GM12872 (cell line): ENCODE results near the gene CFAP74.

ENCODE experiments used
- TF ChIP-seq, protein P1 (sequence below): IDR thresholded peaks from 3 replicates; pipeline ENCODE4 v1.5.1; 2011; ENCODE audit warnings: low read depth, mild to moderate bottlenecking, low read length, moderate library complexity; ENCODE audit not compliant: insufficient read depth

The CFAP74 gene

DNA sequence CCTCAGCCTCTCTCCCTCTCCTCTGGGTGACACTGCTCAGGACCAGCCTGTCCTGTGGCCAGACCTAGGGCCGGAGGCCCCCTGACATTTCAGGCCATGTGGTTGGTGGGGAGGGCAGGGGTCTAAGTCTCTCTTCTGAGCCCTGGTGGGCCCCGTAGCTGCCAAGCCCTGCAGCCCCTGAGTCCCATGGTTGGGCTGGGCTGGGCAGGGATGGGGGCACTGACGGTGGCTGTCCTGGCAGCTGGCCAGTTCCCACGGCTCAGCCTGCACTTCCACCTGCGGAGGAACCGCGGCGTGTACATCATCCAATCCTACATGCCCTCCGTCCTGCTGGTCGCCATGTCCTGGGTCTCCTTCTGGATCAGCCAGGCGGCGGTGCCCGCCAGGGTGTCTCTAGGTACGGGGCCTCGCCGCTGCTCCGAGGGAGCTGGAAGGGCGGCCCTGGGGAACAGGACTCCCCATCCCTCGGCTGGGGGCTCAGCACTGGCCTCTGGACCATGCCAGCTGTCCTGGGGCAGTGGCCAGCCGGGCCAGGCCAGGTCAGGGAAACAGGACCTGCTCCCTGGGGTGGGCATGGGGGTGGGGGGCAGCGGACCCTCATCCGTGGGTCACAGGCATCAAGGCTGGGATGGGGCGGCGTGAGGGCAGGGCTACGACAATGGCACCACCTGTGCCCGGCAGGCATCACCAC is 25.4 kb upstream of the CFAP74 start:
- TF ChIP-seq, protein P1, sequence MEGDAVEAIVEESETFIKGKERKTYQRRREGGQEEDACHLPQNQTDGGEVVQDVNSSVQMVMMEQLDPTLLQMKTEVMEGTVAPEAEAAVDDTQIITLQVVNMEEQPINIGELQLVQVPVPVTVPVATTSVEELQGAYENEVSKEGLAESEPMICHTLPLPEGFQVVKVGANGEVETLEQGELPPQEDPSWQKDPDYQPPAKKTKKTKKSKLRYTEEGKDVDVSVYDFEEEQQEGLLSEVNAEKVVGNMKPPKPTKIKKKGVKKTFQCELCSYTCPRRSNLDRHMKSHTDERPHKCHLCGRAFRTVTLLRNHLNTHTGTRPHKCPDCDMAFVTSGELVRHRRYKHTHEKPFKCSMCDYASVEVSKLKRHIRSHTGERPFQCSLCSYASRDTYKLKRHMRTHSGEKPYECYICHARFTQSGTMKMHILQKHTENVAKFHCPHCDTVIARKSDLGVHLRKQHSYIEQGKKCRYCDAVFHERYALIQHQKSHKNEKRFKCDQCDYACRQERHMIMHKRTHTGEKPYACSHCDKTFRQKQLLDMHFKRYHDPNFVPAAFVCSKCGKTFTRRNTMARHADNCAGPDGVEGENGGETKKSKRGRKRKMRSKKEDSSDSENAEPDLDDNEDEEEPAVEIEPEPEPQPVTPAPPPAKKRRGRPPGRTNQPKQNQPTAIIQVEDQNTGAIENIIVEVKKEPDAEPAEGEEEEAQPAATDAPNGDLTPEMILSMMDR = no peak

DNA sequence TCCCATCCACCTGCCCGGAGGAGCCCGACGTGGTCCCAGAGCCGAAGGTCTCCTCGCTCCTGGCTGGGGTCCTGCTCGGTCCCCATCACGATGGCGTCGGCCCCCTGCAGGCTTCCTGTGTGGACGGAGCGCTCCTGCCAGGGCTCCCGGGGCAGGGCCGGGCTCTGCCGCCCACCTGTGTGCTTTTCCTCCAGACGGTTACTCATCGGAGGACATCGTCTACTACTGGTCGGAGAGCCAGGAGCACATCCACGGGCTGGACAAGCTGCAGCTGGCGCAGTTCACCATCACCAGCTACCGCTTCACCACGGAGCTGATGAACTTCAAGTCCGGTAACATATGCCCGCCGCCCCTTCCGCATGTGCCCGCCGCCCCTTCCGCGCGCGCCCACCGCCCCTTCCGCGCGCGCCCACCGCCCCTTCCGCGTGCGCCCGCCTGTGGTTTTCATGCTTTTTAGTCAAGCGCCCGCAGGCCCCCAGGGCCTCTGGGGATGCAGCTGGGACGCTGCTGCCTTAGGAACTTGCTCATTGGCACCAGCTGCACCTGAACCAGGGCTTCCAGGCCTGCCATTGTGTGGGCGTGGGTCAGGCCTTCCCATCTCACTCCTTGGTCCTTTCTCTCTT is 24.5 kb upstream of the CFAP74 start:
- TF ChIP-seq, protein P1 = no peak

DNA sequence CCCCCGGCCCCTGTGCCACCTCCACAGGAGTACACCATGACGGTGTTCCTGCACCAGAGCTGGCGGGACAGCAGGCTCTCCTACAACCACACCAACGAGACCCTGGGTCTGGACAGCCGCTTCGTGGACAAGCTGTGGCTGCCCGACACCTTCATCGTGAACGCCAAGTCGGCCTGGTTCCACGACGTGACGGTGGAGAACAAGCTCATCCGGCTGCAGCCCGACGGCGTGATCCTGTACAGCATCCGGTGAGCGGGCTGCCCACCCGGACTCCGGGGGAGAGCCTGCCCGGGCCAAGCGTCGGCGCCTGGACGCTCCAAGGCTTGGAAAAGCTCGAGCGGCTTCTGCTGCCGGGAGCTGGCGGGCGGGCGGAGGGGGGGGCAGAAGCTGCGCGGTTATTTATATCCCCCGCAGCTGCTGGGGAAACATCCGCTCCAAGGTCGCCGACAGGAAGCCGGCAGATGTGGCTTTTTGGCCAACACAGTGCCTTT is 21.9 kb upstream of the CFAP74 start:
- TF ChIP-seq, protein P1 = no peak

DNA sequence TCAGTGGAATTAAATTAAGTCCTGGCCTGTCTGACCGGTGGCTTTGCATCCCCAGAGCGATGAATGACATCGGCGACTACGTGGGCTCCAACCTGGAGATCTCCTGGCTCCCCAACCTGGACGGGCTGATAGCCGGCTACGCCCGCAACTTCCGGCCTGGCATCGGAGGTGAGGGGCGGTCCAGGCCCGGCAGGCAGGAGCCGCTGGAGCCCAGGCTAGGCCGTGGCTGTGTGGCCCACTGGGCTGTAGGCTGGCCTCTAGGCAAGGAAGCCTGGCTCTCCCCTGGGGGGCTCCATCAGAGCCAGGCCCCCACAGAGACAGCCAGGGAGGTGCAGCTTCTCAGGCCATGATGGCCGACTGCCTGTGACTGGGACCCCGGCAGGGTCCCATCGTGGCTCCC is 21.3 kb upstream of the CFAP74 start:
- TF ChIP-seq, protein P1 = no peak

DNA sequence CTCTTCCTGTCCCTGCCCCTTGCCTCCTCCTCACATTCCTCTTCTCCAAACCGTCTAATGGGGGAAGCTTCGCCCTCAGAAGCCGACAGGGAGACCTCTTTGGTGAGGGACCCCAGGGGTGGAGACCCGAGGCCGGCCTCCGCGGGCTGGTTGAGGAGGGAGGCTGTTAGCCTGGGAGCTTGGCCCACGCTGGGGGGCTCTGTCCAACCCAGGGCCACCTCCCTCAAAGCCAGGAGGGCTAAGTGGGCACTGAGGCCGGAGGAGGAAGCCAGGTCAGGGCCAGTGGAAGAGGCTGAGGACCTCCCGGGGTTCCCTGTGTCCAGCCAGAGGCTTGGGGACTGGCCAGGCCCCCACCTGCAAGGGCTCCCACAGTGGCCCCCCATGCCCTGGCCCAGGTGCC is 20.9 kb upstream of the CFAP74 start:
- TF ChIP-seq, protein P1 = no peak

DNA sequence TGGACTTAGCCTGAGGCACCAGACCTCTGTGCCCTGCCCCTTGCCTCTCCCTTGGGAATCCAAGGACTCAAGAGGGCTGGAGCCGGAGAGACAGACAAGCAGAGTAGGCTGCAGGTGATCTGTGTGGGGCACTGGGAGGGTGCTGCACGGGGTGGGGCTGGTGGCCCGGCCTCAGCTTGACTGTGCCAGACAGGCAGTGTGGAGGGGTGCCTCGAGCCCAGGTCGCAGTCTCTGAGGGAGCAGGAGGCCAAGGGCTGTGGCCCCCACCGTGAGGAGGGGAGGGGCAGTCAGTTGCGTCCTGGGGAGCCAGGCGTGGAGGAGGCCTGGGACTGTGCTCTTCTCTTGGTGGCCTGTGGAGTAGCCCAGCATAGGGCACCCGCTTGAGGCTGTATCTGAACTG is 19.6 kb upstream of the CFAP74 start:
- TF ChIP-seq, protein P1 = no peak

DNA sequence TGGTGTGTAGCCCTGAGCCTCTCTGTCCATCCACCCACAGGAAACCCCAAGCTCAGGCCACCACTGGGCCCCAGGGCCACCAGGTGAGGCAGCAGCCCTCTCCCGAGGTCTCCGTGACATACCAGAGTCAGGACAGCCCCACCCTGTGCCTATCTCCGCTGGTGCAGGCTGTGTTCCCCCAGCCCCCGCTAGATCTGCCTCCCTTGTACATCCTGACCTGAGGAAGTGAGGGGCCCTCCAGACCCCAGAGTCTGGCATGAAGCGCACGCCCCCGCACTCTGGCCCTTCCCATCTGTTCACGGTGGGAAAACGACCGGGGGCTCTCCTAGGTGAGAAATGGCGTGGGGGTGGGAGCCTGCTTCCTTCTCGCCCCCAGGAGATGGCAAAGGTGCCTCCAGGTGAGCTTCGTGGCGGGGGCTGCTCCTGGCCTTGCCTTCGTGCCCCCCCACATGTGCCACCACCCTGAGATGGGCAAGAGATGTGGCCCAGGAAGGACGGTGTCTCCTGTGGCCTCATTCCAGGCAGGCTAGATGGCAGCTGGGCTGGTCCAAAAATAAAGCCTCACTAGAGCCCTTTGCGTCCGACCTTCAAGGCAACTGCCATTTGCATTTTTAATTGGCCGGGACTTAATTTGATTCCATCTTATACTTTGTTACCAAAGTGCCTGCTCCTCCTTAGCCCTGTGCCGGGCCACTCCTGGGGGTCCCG is 18.6 kb upstream of the CFAP74 start:
- TF ChIP-seq, protein P1 = no peak
